K562 (cell line): Measurements from ENCODE around the gene GGNBP2. TPM values are rescaled to one million over a fixed set of nuclear protein-coding genes. Genes with fewer than 3 reads are reported as not detected.

Source experiments
- ATAC-seq: fragments of 200-7000 bp; cut with Tn5 transposase; 3 replicates; pipeline ENCODE4 v1.9.1; 2020; ENCODE audit warnings: moderate library complexity
- BruUV-seq: library from RNA; stranded (reverse); fragments of 400-500 nt; replicated peaks from 2 replicates; lab custom pipeline; 2021; lab: Mats Ljungman, UMichigan
- CTCF ChIA-PET: fragments of 300-600 bp; formaldehyde crosslinking; extraction: SDS; loops from one replicate; lab custom pipeline; 2021; ENCODE audit warnings: low intra/inter-chr PET ratio; lab: Yijun Ruan, JAX
- POLR2A ChIA-PET: fragments of 300-600, 350-650 bp; sonication (Branson Sonifier 250); formaldehyde crosslinking; extraction: SDS; loops from one replicate; lab custom pipeline; 2021; ENCODE audit warnings: antibody characterized with exemption, inconsistent platforms; lab: Yijun Ruan, JAX
- DNase-seq, 4 experiments: peaks; one replicate each; pipeline versions ENCODE4 v3.0.0 to v3.0.0-alpha.2; 2011 to 2018; ENCODE audit warnings: low spot score in 3 of 4, mixed read lengths in 3 of 4; ENCODE audit errors: extremely low read depth in 1 of 4
- FAIRE-seq: peaks from 2 replicates; lab custom pipeline; 2011; peaks lifted over from hg19 to GRCh38; lab: Jason Lieb, UNC
- H2AFZ ChIP-seq: 2 replicates; pipeline ENCODE4 v1.6.0; 2011; ENCODE audit warnings: low read depth, low read length, control low read depth, inconsistent platforms
- H3K27ac ChIP-seq: fragments of 200-600 bp; 3 replicates; pipeline ENCODE4 v1.8.0; 2011; ENCODE audit warnings: low read depth, mild to moderate bottlenecking, control low read depth, inconsistent platforms, low read length, moderate library complexity, mixed read lengths; ENCODE audit errors: extremely low read depth
- H3K27me3 ChIP-seq, 2 experiments: fragments of 300-600 bp in 1 of 2; 2 replicates in 1 of 2; 3 replicates in 1 of 2; pipeline versions ENCODE4 v1.6.0 to v1.8.0; 2011; ENCODE audit warnings: inconsistent platforms in 2 of 2, low read length in 2 of 2, mild to moderate bottlenecking in 1 of 2, mixed read lengths in 1 of 2, moderate library complexity in 1 of 2; ENCODE audit not compliant: control insufficient read depth in 2 of 2, insufficient read depth in 2 of 2
- H3K36me3 ChIP-seq: fragments of 300-600 bp; 3 replicates; pipeline ENCODE4 v1.8.0; 2011; ENCODE audit warnings: mild to moderate bottlenecking, low read length, inconsistent platforms; ENCODE audit not compliant: control insufficient read depth, insufficient read depth
- H3K4me1 ChIP-seq, 2 experiments: fragments of 200-600 bp in 1 of 2; replicated peaks in 1 of 2; 2 replicates in 1 of 2; 3 replicates in 1 of 2; pipeline versions ENCODE4 v1.5.1 to v1.8.0; 2011; ENCODE audit warnings: inconsistent platforms in 2 of 2, low read length in 2 of 2, mild to moderate bottlenecking in 1 of 2, mixed read lengths in 1 of 2, moderate library complexity in 1 of 2; ENCODE audit not compliant: control insufficient read depth in 2 of 2, insufficient read depth in 2 of 2
- H3K4me2 ChIP-seq: 2 replicates; pipeline ENCODE4 v1.6.1; 2011; ENCODE audit warnings: low read length, control low read depth, inconsistent platforms, mixed read lengths; ENCODE audit not compliant: insufficient read depth
- H3K4me3 ChIP-seq: fragments of 200-600 bp; sonication (generic), shearing (Covaris generic); 2 replicates; pipeline ENCODE4 v1.5.1; 2016; ENCODE audit warnings: control low read depth, inconsistent platforms
- H3K79me2 ChIP-seq: fragments of 200-600 bp; 3 replicates; pipeline ENCODE4 v1.8.0; 2011; ENCODE audit warnings: low read length, inconsistent platforms; ENCODE audit not compliant: control insufficient read depth, insufficient read depth
- H3K9ac ChIP-seq, 2 experiments: 2 replicates each; pipeline versions ENCODE4 v1.6.0 to v1.6.1; 2011; ENCODE audit warnings: low read depth in 2 of 2, low read length in 2 of 2, control low read depth in 1 of 2, inconsistent platforms in 1 of 2, mild to moderate bottlenecking in 1 of 2, mixed read lengths in 1 of 2; ENCODE audit not compliant: insufficient read depth in 1 of 2
- H3K9me1 ChIP-seq: one replicate; pipeline ENCODE4 v1.6.0; 2011; ENCODE audit warnings: inconsistent platforms, mild to moderate bottlenecking, low read length, moderate library complexity; ENCODE audit not compliant: control insufficient read depth, insufficient read depth
- H3K9me3 ChIP-seq: replicated peaks from 2 replicates; pipeline ENCODE4 v1.5.1; 2011; ENCODE audit warnings: low read depth, low read length, inconsistent platforms; ENCODE audit not compliant: control insufficient read depth, insufficient read depth
- H4K20me1 ChIP-seq: replicated peaks from 2 replicates; pipeline ENCODE4 v1.6.1; 2011; ENCODE audit warnings: low read length, inconsistent platforms, mixed read lengths; ENCODE audit not compliant: control insufficient read depth, insufficient read depth
- FOXA3 ChIP-seq, 2 experiments: fragments of 450-650 bp in 1 of 2; sonication (generic) in 1 of 2; formaldehyde crosslinking; IDR thresholded peaks in 1 of 2; conservative IDR thresholded peaks in 1 of 2; 2 replicates each; pipeline versions ENCODE4 v1.4.0 to v1.8.0; 2020 to 2022; ENCODE audit warnings: mild to moderate bottlenecking in 2 of 2, missing genetic modification reagents in 1 of 2
- HCFC1 ChIP-seq: IDR thresholded peaks from 2 replicates; pipeline ENCODE4 v1.6.1; 2012; ENCODE audit warnings: low read depth, low read length, improper control_type of control experiment
- HES1 ChIP-seq: fragments of 450-650 bp; IDR thresholded peaks from 2 replicates; pipeline ENCODE4 v1.6.1; 2016; ENCODE audit warnings: low read depth, mild to moderate bottlenecking, moderate library complexity
- MLX ChIP-seq, 2 experiments: fragments of 450-650 bp in 1 of 2; sonication (generic) in 1 of 2; formaldehyde crosslinking; conservative IDR thresholded peaks; 2 replicates each; pipeline versions ENCODE4 v1.4.0 to v1.8.1; 2020 to 2022; ENCODE audit warnings: mild to moderate bottlenecking in 1 of 2, missing genetic modification reagents in 1 of 2
- ZNF175 ChIP-seq: fragments of 200-800 bp; sonication (Bioruptor generic); IDR thresholded peaks from 2 replicates; pipeline ENCODE4 v1.6.1; 2016; ENCODE audit warnings: low read depth, mild to moderate bottlenecking, missing genetic modification characterization, missing compliant biosample characterization
- ZNF217 ChIP-seq: sonication (generic); formaldehyde crosslinking; IDR thresholded peaks from 2 replicates; pipeline ENCODE4 v1.8.0; 2022; ENCODE audit warnings: mild to moderate bottlenecking, missing genetic modification reagents
- ZNF586 ChIP-seq: fragments of 450-650 bp; formaldehyde crosslinking; conservative IDR thresholded peaks from 2 replicates; pipeline ENCODE4 v1.4.0; 2020; ENCODE audit warnings: mild to moderate bottlenecking, moderate library complexity
- WGBS: fragments of 100-300 bp; shearing (Covaris generic); methylation state at CpG from one replicate; pipeline ENCODE4 v1.1.6; 2016; ENCODE audit warnings: low coverage, mixed read lengths; ENCODE audit not compliant: insufficient coverage; ENCODE audit errors: missing lambda C conversion rate; 5-methylcytosine and 5-hydroxymethylcytosine counted together
- in situ Hi-C: fragments of 300-500 bp; cut with MboI; formaldehyde crosslinking; loops from 4 replicates; pipeline ENCODE4 v1.15.0; 2018; ENCODE audit warnings: inconsistent platforms, mixed read lengths
- intact Hi-C: fragments of 100-400 bp; cut with micrococcal nuclease; formaldehyde crosslinking; loops from 2 replicates; pipeline ENCODE4 v1.14.2; 2022
- polyA plus RNA-seq, 8 experiments: library from polyadenylated mRNA; depleted of rRNA in 4 of 8; stranded (reverse) in 5 of 8; unstranded in 3 of 8; fragments of >200 nt; fragmentation: Nextera tagmentation in 2 of 8; fragmentation: Illumina TruSeq in 1 of 8; extraction: Ambion mirVana in 2 of 8; extraction: Trizol in 1 of 8; gene quantifications; 2 replicates each; pipeline versions ENCODE4 v1.2.1 to v1.2.3, GENCODE V29; 2011 to 2014; ENCODE audit warnings: inconsistent platforms in 1 of 8, missing spikeins in 1 of 8
- total RNA-seq, 7 experiments: library from RNA; depleted of rRNA in 6 of 7; stranded (reverse); fragments of >200 nt in 6 of 7; fragmentation: Illumina TruSeq in 2 of 7; extraction: Trizol in 2 of 7; gene quantifications; 2 replicates each; pipeline versions ENCODE4 v1.2.1 to v1.2.3, GENCODE V29; 2011 to 2021; ENCODE audit warnings: low replicate concordance in 1 of 7

Gene GGNBP2
- total and polyA plus RNA-seq, 9 of the 15 experiments (the other 6 are each of a cell fraction or from before 2014, with no cell fraction given), result 35.7 to 96.6 (median 64.1) TPM

GRCh38 chr17:36601303-36602029 is 56.7 kb downstream of the GGNBP2 start, which contains the start of gene MRM1:
MRM1 (plus strand) TSS chr17:36601583; CDS start chr17:36601811, 228 bp downstream.
- intact Hi-C loops, result loop anchor here (2.0 kb wide), 3 partner anchors 27 to 67 kb away; partner anchors contain the start of genes GGNBP2, MYO19 and PIGW
- H2AFZ ChIP-seq, result peak within 1 kb of the TSS; percentile 95
- WGBS, result under 1% methylated on average over 45 of the region's 60 CpGs
- TF ChIP-seq MLX (CRISPR knock-in tag; conservative IDR thresholded peaks at IDR 0.05), result no peak
- peak; percentile 67 for TF ChIP-seq HCFC1
- TF ChIP-seq FOXA3 (CRISPR knock-in tag; conservative IDR thresholded peaks at IDR 0.05 in 1 of 2, IDR thresholded peaks at IDR 0.05 in 1 of 2), result no peak
- TF ChIP-seq ZNF217, result no peak
- no peak for TF ChIP-seq ZNF175 (CRISPR knock-in tag)
- no peak for TF ChIP-seq ZNF586 (CRISPR knock-in tag)
- TF ChIP-seq HES1, result no peak

More at GRCh38 chr17:36601303-36602029, 56.7 kb downstream of the GGNBP2 start, which contains the start of gene MRM1:
- in situ Hi-C loops, result no loop called here
- TSS peak; percentile 43 for BruUV-seq
- Histone ChIP-seq H3K4me2 (peak within 1 kb of the TSS; percentile 99), H3K9me3 (no peaks in the 10 kb centered on the region), H3K9me1 (no peaks in the 10 kb centered on the region), H3K27ac (peak within 1 kb of the TSS; percentile 98), H3K4me3 (peak within 1 kb of the TSS; percentile 82), H4K20me1 (0 out of 2 replicates have a peak, but pooled peaks cover 3% of the 10 kb centered on the region), H3K4me1 (peaks cover 57 to 66% of the 10 kb centered on the region in 2 experiments), H3K79me2 (peaks cover 88% of the 10 kb centered on the region), H3K27me3 (no peaks in the 10 kb centered on the region), H3K9ac (peak within 1 kb of the TSS; percentile 91 to 95), H3K36me3 (peaks cover 58% of the 10 kb centered on the region)
- DNase-seq (peak; percentile 94 to 97 (median 94)), ATAC-seq (peak; percentile 85), FAIRE-seq (no peak)
- POLR2A ChIA-PET, result interaction anchor here (0.6 to 3.7 kb wide), 17 partner anchors 10 to 495 kb away, joined by 3 to 32 read pairs (median 3); partner anchors contain the start of genes DHRS11, MYO19 and PIGW
- CTCF ChIA-PET, result interaction anchor here (0.6 kb wide), 2 partner anchors 60 to 611 kb away, joined by 3 read pairs; no protein-coding TSS in a partner anchor
